Inflammatory macrophage treated with lipopolysaccharide for 1 hour (primary cell): ENCODE measurements around the gene SLC1A1.
"Not testable (repeated sequence)": the region's sequence is repeated elsewhere in the genome, so short reads cannot be mapped to it uniquely, and the experiment has no call there.

Source experiments
- DNase-seq, 2 donors: peaks; one replicate each; pipeline ENCODE4 v3.0.0-alpha.2; 2020 to 2022

SLC1A1 gene

GRCh38 chr9:4581861-4582565 lies 91.7 kb downstream of the SLC1A1 start:
- no peak for DNase-seq

- DNase-seq, result no peak
Observed at GRCh38 chr9:4583001-4583400, 92.7 kb downstream of the SLC1A1 start.

- DNase-seq, result no peak
Observed at GRCh38 chr9:4584636-4585035, 94.4 kb downstream of the SLC1A1 start.

GRCh38 chr9:4585135-4585534 lies 94.9 kb downstream of the SLC1A1 start:
- DNase-seq, result no peak

- no peak for DNase-seq
Observed at GRCh38 chr9:4588721-4589120, 98.5 kb downstream of the SLC1A1 start.

GRCh38 chr9:4590430-4591122 lies 100.3 kb downstream of the SLC1A1 start:
- DNase-seq, result no peak

- DNase-seq, result no peak
Observed at GRCh38 chr9:4591123-4591500, 100.8 kb downstream of the SLC1A1 start.

- DNase-seq, result peak in 1 of 2 donors; percentile 12
Observed at GRCh38 chr9:4592295-4592694, 102.0 kb downstream of the SLC1A1 start.

- no peak for DNase-seq
Observed at GRCh38 chr9:4592886-4593285, 102.6 kb downstream of the SLC1A1 start.

GRCh38 chr9:4594545-4594944 lies 104.3 kb downstream of the SLC1A1 start:
- no peak for DNase-seq

GRCh38 chr9:4594994-4595393 lies 104.7 kb downstream of the SLC1A1 start:
- no peak for DNase-seq

GRCh38 chr9:4596165-4596922 lies 106.1 kb downstream of the SLC1A1 start:
- peak in 1 of 2 donors; percentile 13 for DNase-seq

- no peak for DNase-seq
Observed at GRCh38 chr9:4600368-4600767, 110.1 kb downstream of the SLC1A1 start.

GRCh38 chr9:4603830-4604229 lies 113.6 kb downstream of the SLC1A1 start:
- no peak for DNase-seq

GRCh38 chr9:4604678-4605095 lies 114.4 kb downstream of the SLC1A1 start:
- peak; percentile 27 to 90 for DNase-seq

GRCh38 chr9:4606033-4606432 lies 115.8 kb downstream of the SLC1A1 start:
- not testable (repeated sequence) for DNase-seq

- DNase-seq, result no peak
Observed at GRCh38 chr9:4614627-4615026, 124.4 kb downstream of the SLC1A1 start.

GRCh38 chr9:4615251-4615650 lies 125.0 kb downstream of the SLC1A1 start:
- DNase-seq, result no peak

GRCh38 chr9:4615778-4616177 lies 125.5 kb downstream of the SLC1A1 start:
- no peak for DNase-seq

GRCh38 chr9:4617752-4618151 lies 127.5 kb downstream of the SLC1A1 start:
- no peak for DNase-seq

GRCh38 chr9:4618700-4619099 lies 128.4 kb downstream of the SLC1A1 start:
- DNase-seq, result peak; percentile 2 to 6

GRCh38 chr9:4620057-4620765 lies 129.9 kb downstream of the SLC1A1 start:
- DNase-seq, result no peak

GRCh38 chr9:4620881-4621555 lies 130.8 kb downstream of the SLC1A1 start:
- no peak for DNase-seq
